ENCODE data around the gene RGS13.

Gene RGS13

DNA sequence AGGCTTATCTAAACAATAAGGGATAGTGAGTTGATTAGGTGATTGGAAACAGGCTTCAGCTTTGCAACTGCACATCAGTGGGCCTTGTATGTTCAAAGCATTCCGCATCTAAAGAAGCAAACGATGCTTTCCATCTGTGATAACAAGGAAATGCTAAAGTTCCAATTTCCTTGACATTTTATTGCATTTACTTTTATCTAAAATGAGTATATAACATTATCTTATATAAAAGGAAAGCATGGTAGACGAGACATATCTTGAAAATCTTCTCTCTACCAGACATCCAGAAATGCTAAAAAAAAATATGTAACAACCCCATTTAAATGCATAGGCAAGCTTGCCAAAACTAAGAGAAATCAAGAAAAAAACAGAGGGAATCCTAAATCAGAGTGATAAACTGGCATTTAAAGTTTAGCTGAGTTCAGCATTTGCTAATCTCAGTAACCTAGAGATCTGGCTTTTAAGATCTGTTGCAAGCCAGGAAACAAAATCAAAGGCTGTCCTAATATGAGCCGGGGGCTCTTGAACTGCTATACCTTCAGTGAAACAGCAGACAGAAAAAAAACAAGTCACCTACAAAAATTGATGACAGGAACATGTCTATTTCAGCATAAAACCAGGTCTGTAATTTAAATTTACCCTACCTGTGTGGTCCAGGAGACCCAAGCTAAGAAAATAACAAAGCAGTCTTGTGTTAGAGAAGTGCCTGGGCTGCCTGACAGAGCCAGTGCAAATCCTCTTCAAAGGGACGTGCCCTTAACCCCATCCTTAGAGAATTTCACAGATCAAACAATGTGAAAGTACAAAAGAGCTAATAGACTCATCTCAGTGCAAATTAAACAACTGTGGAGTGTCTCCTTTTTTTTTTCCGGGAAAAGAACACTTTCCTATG lies 3.1 kb upstream of the RGS13 start:
- no peak overlapping the region for H3K27ac ChIP-seq
- TF ChIP-seq, protein P1, sequence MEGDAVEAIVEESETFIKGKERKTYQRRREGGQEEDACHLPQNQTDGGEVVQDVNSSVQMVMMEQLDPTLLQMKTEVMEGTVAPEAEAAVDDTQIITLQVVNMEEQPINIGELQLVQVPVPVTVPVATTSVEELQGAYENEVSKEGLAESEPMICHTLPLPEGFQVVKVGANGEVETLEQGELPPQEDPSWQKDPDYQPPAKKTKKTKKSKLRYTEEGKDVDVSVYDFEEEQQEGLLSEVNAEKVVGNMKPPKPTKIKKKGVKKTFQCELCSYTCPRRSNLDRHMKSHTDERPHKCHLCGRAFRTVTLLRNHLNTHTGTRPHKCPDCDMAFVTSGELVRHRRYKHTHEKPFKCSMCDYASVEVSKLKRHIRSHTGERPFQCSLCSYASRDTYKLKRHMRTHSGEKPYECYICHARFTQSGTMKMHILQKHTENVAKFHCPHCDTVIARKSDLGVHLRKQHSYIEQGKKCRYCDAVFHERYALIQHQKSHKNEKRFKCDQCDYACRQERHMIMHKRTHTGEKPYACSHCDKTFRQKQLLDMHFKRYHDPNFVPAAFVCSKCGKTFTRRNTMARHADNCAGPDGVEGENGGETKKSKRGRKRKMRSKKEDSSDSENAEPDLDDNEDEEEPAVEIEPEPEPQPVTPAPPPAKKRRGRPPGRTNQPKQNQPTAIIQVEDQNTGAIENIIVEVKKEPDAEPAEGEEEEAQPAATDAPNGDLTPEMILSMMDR (conservative IDR thresholded peaks at IDR 0.05), result no peak
- no peak for TF ChIP-seq ZFX (IDR thresholded peaks at IDR 0.05)

DNA sequence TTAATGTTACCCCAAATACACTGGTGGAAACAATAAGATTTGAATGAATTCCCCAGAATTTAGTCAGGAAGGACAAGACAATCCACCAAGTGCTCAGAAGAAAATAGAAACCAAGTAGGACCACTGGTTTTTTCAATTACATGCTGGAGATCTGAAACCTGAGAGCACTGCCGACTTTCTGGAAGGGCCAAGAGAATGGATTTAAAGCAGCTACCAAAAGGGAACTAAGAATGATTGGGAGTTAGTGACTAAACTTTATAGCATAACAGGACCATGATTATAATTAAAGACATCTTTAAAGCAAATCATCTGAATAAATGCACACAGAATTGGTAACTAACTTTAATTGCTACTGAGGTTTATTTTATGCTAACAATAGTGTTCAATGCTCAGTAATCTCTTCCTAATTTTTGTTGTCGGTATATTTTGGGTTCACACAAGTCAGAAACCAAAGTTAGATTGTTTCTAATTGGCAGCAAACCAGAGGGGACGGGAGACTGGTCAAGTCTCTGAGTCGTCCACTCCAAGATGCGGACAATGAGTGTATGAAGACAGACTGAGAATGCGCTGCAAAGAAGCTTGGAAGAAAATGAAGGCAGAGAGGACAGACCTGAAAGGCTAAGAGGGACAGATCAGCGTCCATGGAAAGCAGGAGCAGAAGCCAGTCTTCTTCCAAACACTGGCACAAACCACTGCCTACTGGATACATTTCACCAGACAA lies 2.3 kb upstream of the RGS13 start:
- TF ChIP-seq ZFX (IDR thresholded peaks at IDR 0.05), result no peak
- TF ChIP-seq, protein P1 (conservative IDR thresholded peaks at IDR 0.05), result no peak
- H3K27ac ChIP-seq, result no peak overlapping the region

DNA sequence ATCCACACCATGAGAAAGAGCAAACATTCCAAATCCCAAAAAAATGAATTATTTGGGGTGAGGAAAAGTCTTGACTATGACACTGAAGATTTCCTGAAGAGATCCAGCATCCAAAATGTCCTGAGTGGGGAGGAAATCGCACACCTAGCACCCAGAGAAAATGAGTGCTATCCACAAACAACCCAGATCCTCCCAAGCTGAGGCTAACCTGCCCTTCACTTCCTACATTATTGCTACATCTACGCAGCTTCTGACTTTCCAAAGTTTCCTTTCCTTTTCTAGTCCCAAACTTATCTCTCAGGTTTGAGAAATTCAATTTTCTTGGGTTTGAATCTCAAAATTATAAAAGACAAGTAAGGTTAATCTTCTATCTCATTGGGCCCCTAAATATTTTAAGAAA lies 906 bp upstream of the RGS13 start:
- no peak for TF ChIP-seq ZFX (IDR thresholded peaks at IDR 0.05)
- TF ChIP-seq, protein P1 (conservative IDR thresholded peaks at IDR 0.05), result no peak
- no peak overlapping the region for H3K27ac ChIP-seq

DNA sequence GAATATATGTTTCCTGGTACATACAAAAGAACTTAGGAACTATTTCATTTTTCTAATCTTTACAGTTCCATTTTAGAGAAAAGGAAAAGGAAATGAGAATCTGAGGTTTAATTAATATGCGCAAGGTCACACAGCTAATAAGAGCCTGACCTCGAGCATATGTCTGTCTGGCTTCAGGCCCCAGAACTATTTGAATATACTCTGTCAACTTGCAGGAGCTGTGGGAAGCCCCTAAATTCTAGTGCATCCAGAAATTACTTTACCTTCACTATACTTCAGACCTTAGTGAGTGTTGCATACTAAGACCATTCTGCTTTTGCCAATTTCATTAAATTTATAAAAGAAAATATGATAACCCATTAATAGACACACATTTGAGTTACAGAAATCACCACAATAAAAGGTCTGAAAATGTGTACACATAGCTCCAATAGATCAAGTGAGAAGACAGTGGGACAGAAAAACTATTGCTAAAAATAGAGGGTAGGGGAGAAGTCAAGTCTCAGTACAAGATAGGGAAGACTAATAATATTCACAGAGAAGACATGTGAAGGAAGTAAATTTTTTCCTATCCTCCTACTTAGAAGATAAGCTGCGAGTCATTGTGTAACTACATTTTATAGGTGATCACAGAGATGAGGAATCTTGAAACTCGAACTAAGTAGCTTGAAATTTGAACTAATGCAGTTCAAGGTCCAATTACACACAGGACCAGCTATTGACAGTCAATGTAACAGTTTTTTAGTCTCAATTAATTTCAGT lies 3.8 kb downstream of the RGS13 start:
- no peak overlapping the region for H3K27ac ChIP-seq
- TF ChIP-seq, protein P1 (conservative IDR thresholded peaks at IDR 0.05), result no peak
- no peak for TF ChIP-seq ZFX (IDR thresholded peaks at IDR 0.05)

DNA sequence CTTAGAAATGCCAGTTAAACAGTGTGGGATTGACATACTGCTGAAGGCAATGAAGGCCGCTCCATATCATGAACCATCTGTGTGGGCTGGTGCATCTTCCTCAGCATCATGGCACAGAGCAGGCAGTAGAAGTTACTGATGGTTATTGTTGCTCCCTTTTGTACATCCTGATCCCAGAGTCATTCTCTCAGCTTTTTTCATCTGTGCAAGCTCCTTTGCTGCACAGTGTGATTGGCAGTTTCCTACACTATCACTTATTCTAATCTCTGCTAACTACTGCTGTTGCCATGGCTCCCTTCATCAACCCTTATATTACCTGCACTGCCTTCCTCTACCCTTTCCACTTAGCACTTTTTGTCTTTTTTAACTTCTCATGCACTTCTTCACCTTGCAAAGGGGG lies 16.2 kb downstream of the RGS13 start:
- TF ChIP-seq, protein P1 (conservative IDR thresholded peaks at IDR 0.05), result no peak
- TF ChIP-seq ZFX (IDR thresholded peaks at IDR 0.05), result no peak

DNA sequence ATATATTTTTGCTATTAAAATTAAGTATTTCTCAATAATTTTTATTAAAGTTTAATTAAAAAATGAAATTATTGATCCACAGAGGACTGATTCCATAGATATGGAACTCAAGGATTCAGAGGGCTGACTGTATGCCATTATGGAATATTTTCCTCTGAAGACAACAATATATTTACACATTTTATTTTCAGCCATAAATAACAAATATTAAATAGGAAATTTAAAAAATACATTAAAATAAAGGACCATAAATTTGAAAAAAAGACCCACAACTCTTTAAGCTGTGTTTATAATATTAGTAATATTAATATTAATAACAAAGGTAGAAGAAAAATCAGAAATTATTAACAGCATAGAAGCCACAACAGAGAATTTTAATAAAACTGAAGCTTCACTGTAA lies 18.2 kb downstream of the RGS13 start:
- H3K27ac ChIP-seq, result no peak overlapping the region

More for the DNA sequence above, 16.2 kb downstream of the RGS13 start:
- no peak overlapping the region for H3K27ac ChIP-seq

More for the DNA sequence above, 18.2 kb downstream of the RGS13 start:
- TF ChIP-seq ZFX (IDR thresholded peaks at IDR 0.05), result no peak
- TF ChIP-seq, protein P1 (conservative IDR thresholded peaks at IDR 0.05), result no peak
